Measurements from ENCODE around the gene PER3.

PER3 gene

DNA sequence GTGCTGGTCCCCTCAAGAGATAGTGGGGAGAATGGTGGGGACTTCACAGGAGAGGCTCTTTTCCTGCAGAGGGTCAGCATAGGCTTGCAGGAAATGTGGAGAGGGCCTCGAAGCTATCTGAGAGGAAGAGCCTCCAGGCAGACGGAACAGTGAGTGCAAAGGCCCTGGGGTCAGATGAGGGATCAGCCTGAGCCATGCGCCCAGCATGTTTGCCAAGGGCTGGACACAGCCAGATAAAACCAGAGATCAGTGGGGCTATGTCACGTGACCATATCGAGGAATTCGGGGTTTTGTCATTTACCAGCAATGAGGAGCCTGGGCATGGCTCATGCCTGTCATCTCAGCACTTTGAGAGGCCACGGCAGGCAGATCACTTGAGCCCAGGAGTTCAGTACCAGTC is 75.3 kb downstream of the PER3 start:
- TF ChIP-seq, protein P1, sequence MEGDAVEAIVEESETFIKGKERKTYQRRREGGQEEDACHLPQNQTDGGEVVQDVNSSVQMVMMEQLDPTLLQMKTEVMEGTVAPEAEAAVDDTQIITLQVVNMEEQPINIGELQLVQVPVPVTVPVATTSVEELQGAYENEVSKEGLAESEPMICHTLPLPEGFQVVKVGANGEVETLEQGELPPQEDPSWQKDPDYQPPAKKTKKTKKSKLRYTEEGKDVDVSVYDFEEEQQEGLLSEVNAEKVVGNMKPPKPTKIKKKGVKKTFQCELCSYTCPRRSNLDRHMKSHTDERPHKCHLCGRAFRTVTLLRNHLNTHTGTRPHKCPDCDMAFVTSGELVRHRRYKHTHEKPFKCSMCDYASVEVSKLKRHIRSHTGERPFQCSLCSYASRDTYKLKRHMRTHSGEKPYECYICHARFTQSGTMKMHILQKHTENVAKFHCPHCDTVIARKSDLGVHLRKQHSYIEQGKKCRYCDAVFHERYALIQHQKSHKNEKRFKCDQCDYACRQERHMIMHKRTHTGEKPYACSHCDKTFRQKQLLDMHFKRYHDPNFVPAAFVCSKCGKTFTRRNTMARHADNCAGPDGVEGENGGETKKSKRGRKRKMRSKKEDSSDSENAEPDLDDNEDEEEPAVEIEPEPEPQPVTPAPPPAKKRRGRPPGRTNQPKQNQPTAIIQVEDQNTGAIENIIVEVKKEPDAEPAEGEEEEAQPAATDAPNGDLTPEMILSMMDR (IDR thresholded peaks at IDR 0.05; ENCODE audit: extremely low read depth, insufficient read depth, missing control alignments), result no peak
- no peak for DNase-seq (ENCODE audit: low spot score)
- in situ Hi-C loops (cut with MboI; ENCODE audit: low pct_unique_long_range_greater_than_20kb, low sequenced_read_pairs, unreplicated experiment), result no loop called here

DNA sequence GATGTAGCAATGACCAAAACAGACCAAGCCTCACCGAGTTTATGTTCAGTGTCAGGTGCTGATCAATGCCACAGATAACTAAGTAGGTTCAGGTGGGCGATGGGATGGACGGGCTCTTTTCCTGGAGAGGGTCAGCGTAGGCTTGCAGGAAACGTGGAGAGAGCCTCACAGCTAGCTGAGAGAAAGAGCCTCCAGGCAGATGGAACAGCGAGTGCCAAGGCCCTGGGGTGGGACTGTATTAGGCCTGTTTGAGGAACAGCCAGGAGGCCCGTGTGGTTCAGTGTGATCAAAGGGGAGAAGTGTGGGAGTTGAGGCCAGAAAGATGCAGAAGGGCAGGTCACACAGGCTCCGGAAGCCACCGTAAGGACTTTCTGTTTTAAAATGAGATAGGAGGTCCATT is 76.0 kb downstream of the PER3 start:
- in situ Hi-C loops (cut with MboI; ENCODE audit: low pct_unique_long_range_greater_than_20kb, low sequenced_read_pairs, unreplicated experiment), result no loop called here
- TF ChIP-seq, protein P1 (IDR thresholded peaks at IDR 0.05; ENCODE audit: extremely low read depth, insufficient read depth, missing control alignments), result no peak

GRCh38 chr1:7861452-7861851 is 77.4 kb downstream of the PER3 start:
- TF ChIP-seq, protein P1 (IDR thresholded peaks at IDR 0.05; ENCODE audit: extremely low read depth, insufficient read depth, missing control alignments), result no peak
- in situ Hi-C loops (cut with MboI; ENCODE audit: low pct_unique_long_range_greater_than_20kb, low sequenced_read_pairs, unreplicated experiment), result no loop called here
- no peak for DNase-seq (ENCODE audit: low spot score)

More for the DNA sequence above, 76.0 kb downstream of the PER3 start:
- DNase-seq (ENCODE audit: low spot score), result no peak

GRCh38 chr1:7862211-7863060 is 78.3 kb downstream of the PER3 start:
- TF ChIP-seq, protein P1 (IDR thresholded peaks at IDR 0.05; ENCODE audit: extremely low read depth, insufficient read depth, missing control alignments), result no peak
- in situ Hi-C loops (cut with MboI; ENCODE audit: low pct_unique_long_range_greater_than_20kb, low sequenced_read_pairs, unreplicated experiment), result no loop called here
- DNase-seq (ENCODE audit: low spot score), result no peak

- in situ Hi-C loops (cut with MboI; ENCODE audit: low pct_unique_long_range_greater_than_20kb, low sequenced_read_pairs, unreplicated experiment), result no loop called here
- TF ChIP-seq, protein P1 (IDR thresholded peaks at IDR 0.05; ENCODE audit: extremely low read depth, insufficient read depth, missing control alignments), result no peak
- DNase-seq (ENCODE audit: low spot score), result no peak
Measured at GRCh38 chr1:7863756-7864328, 79.8 kb downstream of the PER3 start.

GRCh38 chr1:7865978-7866377 is 81.9 kb downstream of the PER3 start:
- in situ Hi-C loops (cut with MboI; ENCODE audit: low pct_unique_long_range_greater_than_20kb, low sequenced_read_pairs, unreplicated experiment), result no loop called here
- TF ChIP-seq, protein P1 (IDR thresholded peaks at IDR 0.05; ENCODE audit: extremely low read depth, insufficient read depth, missing control alignments), result no peak
- no peak for DNase-seq (ENCODE audit: low spot score)

Data from GM13977 (cell line).